B cell (primary cell): ENCODE results near the gene ST6GALNAC3. TPM values are rescaled to one million over a fixed set of nuclear protein-coding genes. Genes with fewer than 3 reads are reported as not detected.

Experiments
- ATAC-seq: fragments of 200-7000 bp; cut with Tn5 transposase; one replicate; pipeline ENCODE4 v1.10.0; 2021; ENCODE audit warnings: low read depth, mild to moderate bottlenecking, moderate number of reproducible peaks, moderate library complexity
- CTCF ChIA-PET: fragments of 350-600 bp; sonication (Branson Sonifier 250); formaldehyde crosslinking; loops from one replicate; lab custom pipeline; 2021; ENCODE audit warnings: antibody characterized with exemption, inconsistent platforms; lab: Charles Lee
- POLR2A ChIA-PET: fragments of 350-600 bp; sonication (Branson Sonifier 250); formaldehyde crosslinking; loops from one replicate; lab custom pipeline; 2021; ENCODE audit warnings: antibody characterized with exemption; lab: Charles Lee
- DNase-seq: peaks from one replicate; pipeline ENCODE4 v3.0.0; 2013
- H2AFZ ChIP-seq: 2 replicates; pipeline ENCODE4 v1.6.1; 2012; ENCODE audit warnings: mild to moderate bottlenecking, low read depth, low read length; ENCODE audit not compliant: insufficient read depth, poor library complexity, severe bottlenecking
- H3K27ac ChIP-seq, 2 donors: 1 replicate in 1 of 2; 2 replicates in 1 of 2; pipeline ENCODE4 v1.5.1; 2012 to 2013; ENCODE audit warnings: low read length in 2 of 2, mild to moderate bottlenecking in 2 of 2, moderate library complexity in 1 of 2
- H3K27me3 ChIP-seq, 4 experiments: fragments of 200-600 bp in 1 of 4; sonication (generic) in 1 of 4; replicated peaks in 1 of 4; 1 replicate in 2 of 4; 2 replicates in 2 of 4; pipeline versions ENCODE4 v1.6.1 to v1.7.0; 2013 to 2016; ENCODE audit warnings: low read length in 3 of 4, mild to moderate bottlenecking in 2 of 4, mixed read lengths in 1 of 4, moderate library complexity in 1 of 4; ENCODE audit not compliant: insufficient read depth in 4 of 4, control insufficient read depth in 3 of 4; ENCODE audit errors: control extremely low read depth in 1 of 4
- H3K36me3 ChIP-seq, 2 experiments: replicated peaks in 1 of 2; 1 replicate in 1 of 2; 2 replicates in 1 of 2; pipeline versions ENCODE4 v1.6.1 to v1.7.1; 2013; ENCODE audit warnings: low read length in 1 of 2; ENCODE audit not compliant: insufficient read depth in 2 of 2, control insufficient read depth in 1 of 2; ENCODE audit errors: control extremely low read depth in 1 of 2, extremely low read depth in 1 of 2
- H3K4me1 ChIP-seq, 2 donors: fragments of 200-600 bp in 1 of 2; sonication (generic) in 1 of 2; 1 replicate in 1 of 2; 2 replicates in 1 of 2; pipeline versions ENCODE4 v1.5.1 to v1.6.1; 2013 to 2017; ENCODE audit warnings: low read length in 2 of 2; ENCODE audit not compliant: control insufficient read depth in 2 of 2, insufficient read depth in 2 of 2
- H3K4me2 ChIP-seq: replicated peaks from 2 replicates; pipeline ENCODE3; 2012; ENCODE audit warnings: mild to moderate bottlenecking, low read depth, low read length; ENCODE audit not compliant: poor library complexity, severe bottlenecking
- H3K4me3 ChIP-seq, 5 experiments: fragments of 200-600 bp in 1 of 5; sonication (generic) in 1 of 5; 1 replicate in 3 of 5; 2 replicates in 2 of 5; pipeline versions ENCODE4 v1.5.1 to v1.7.0; 2011 to 2016; ENCODE audit warnings: low read length in 4 of 5, mild to moderate bottlenecking in 4 of 5, low read depth in 2 of 5, control low read depth in 1 of 5, moderate library complexity in 1 of 5; ENCODE audit not compliant: insufficient read depth in 1 of 5; ENCODE audit errors: control extremely low read depth in 1 of 5, extremely low read depth in 1 of 5
- H3K79me2 ChIP-seq: fragments of 200-600 bp; sonication (generic); one replicate; pipeline ENCODE4 v1.6.0; 2016; ENCODE audit warnings: low read length; ENCODE audit not compliant: control insufficient read depth, insufficient read depth
- H3K9ac ChIP-seq: fragments of 200-600 bp; sonication (generic); 2 replicates; pipeline ENCODE4 v1.6.1; 2017; ENCODE audit warnings: mild to moderate bottlenecking, low read length, moderate library complexity
- H3K9me3 ChIP-seq, 3 donors: one replicate each; pipeline versions ENCODE4 v1.6.1 to v1.7.1; 2013; ENCODE audit warnings: low read length in 2 of 3; ENCODE audit not compliant: control insufficient read depth in 2 of 3, insufficient read depth in 1 of 3; ENCODE audit errors: control extremely low read depth in 1 of 3
- H4K20me1 ChIP-seq: 2 replicates; pipeline ENCODE4 v1.6.0; 2012; ENCODE audit warnings: mild to moderate bottlenecking, low read length; ENCODE audit not compliant: insufficient read depth, control insufficient read depth, poor library complexity, severe bottlenecking
- H3K27ac Mint-ChIP-seq: one replicate; pipeline ENCODE4 v1.8.0; 2021; ENCODE audit warnings: mixed read lengths
- H3K27me3 Mint-ChIP-seq: one replicate; pipeline ENCODE4 v1.8.0; 2021; ENCODE audit warnings: mixed read lengths
- H3K4me1 Mint-ChIP-seq: one replicate; pipeline ENCODE4 v1.8.0; 2021; ENCODE audit warnings: mixed read lengths
- H3K4me3 Mint-ChIP-seq: one replicate; pipeline ENCODE4 v1.8.0; 2021; ENCODE audit warnings: mixed read lengths
- H3K9me3 Mint-ChIP-seq: one replicate; pipeline ENCODE4 v1.8.0; 2022; ENCODE audit warnings: mixed read lengths; ENCODE audit not compliant: insufficient read depth
- CTCF ChIP-seq: fragments of 200-600 bp; IDR thresholded peaks from one replicate; pipeline ENCODE4 v1.8.0; 2022; ENCODE audit warnings: antibody characterized with exemption, mild to moderate bottlenecking
- EZH2 ChIP-seq: IDR thresholded peaks from 2 replicates; pipeline ENCODE4 v1.6.1; 2012; ENCODE audit warnings: borderline replicate concordance, low read depth, mild to moderate bottlenecking, moderate library complexity, low read length; ENCODE audit not compliant: insufficient read depth, poor library complexity, severe bottlenecking
- WGBS: methylation state at CpG from one replicate; pipeline ENCODE4 v1.1.5; 2013; ENCODE audit warnings: missing lambda C conversion rate; ENCODE audit not compliant: insufficient coverage; 5-methylcytosine and 5-hydroxymethylcytosine counted together
- intact Hi-C: fragments of 100-400 bp; cut with micrococcal nuclease; formaldehyde crosslinking; loops from one replicate; pipeline ENCODE4 v1.10.0; 2022
- polyA plus RNA-seq: library from polyadenylated mRNA; depleted of rRNA; stranded (reverse); fragments of >200 nt; gene quantifications from 2 replicates; pipeline ENCODE4 v1.2.3, GENCODE V29; 2012
- total RNA-seq, 2 donors: library from RNA; stranded (reverse); fragments of 120-200 nt in 1 of 2; gene quantifications; 1 replicate in 1 of 2; 2 replicates in 1 of 2; pipeline versions ENCODE4 v1.2.3 to v1.2.4, GENCODE V29; 2013 to 2022

The ST6GALNAC3 gene
- total and polyA plus RNA-seq, 2 donors (not counting 1 experiment from before 2014, with no cell fraction given), result 3.0 to 17.3 TPM

- H3K9ac ChIP-seq, result no peak overlapping the region
- no peaks in the 10 kb centered on the region for H3K79me2 ChIP-seq
- TF ChIP-seq EZH2 (no peak), CTCF (no peak)
- no peaks in the 10 kb centered on the region for H3K9me3 Mint-ChIP-seq
- no peaks in the 10 kb centered on the region for H3K27me3 Mint-ChIP-seq
- H3K27me3 ChIP-seq, result no peaks in the 10 kb centered on the region
- H3K4me1 Mint-ChIP-seq, result peaks cover 7% of the 10 kb centered on the region
- DNase-seq (no peak), ATAC-seq (no peak)
- no peak overlapping the region for H3K4me3 Mint-ChIP-seq
- no peaks in the 10 kb centered on the region for H3K36me3 ChIP-seq
- no peaks in the 10 kb centered on the region for H3K4me1 ChIP-seq
- intact Hi-C loops, result no loop called here
- no peak overlapping the region for H3K4me3 ChIP-seq
- H3K9me3 ChIP-seq, result no peaks in the 10 kb centered on the region
- CTCF ChIA-PET, result no interaction called here
- no peaks in the 10 kb centered on the region for H4K20me1 ChIP-seq
- POLR2A ChIA-PET, result no interaction called here
- H3K27ac ChIP-seq, result no peak overlapping the region
- H3K27ac Mint-ChIP-seq, result no peak overlapping the region
- H3K4me2 ChIP-seq, result no peak overlapping the region
- 95% methylated on average over 5 of the region's 7 CpGs for WGBS
- H2AFZ ChIP-seq, result no peak overlapping the region
Measured at GRCh38 chr1:76278711-76279100, 204.2 kb downstream of the ST6GALNAC3 start.

- intact Hi-C loops, result no loop called here
- no peaks in the 10 kb centered on the region for H3K36me3 ChIP-seq
- no peak overlapping the region for H2AFZ ChIP-seq
- no peak overlapping the region for H3K27ac Mint-ChIP-seq
- POLR2A ChIA-PET, result no interaction called here
- 88% methylated on average over 10 of the region's 14 CpGs for WGBS
- no peak overlapping the region for H3K9ac ChIP-seq
- TF ChIP-seq CTCF (no peak), EZH2 (no peak)
- H3K4me3 ChIP-seq, result no peak overlapping the region
- H3K79me2 ChIP-seq, result no peaks in the 10 kb centered on the region
- H3K27me3 ChIP-seq, result no peaks in the 10 kb centered on the region
- DNase-seq (no peak), ATAC-seq (no peak)
- H3K9me3 ChIP-seq, result no peaks in the 10 kb centered on the region
- no peaks in the 10 kb centered on the region for H4K20me1 ChIP-seq
- H3K9me3 Mint-ChIP-seq, result no peaks in the 10 kb centered on the region
- H3K27ac ChIP-seq, result no peak overlapping the region
- CTCF ChIA-PET, result no interaction called here
- H3K4me1 Mint-ChIP-seq, result peaks cover 7% of the 10 kb centered on the region
- no peak overlapping the region for H3K4me3 Mint-ChIP-seq
- no peak overlapping the region for H3K4me2 ChIP-seq
- H3K4me1 ChIP-seq, result no peaks in the 10 kb centered on the region
- no peaks in the 10 kb centered on the region for H3K27me3 Mint-ChIP-seq
Measured at GRCh38 chr1:76279101-76279748, 204.7 kb downstream of the ST6GALNAC3 start.
